Skeletal muscle tissue (tissue), 4 donors: Measurements from ENCODE around the gene SEZ6. TPM values are rescaled to one million over a fixed set of nuclear protein-coding genes. Genes with fewer than 3 reads are reported as not detected.

ENCODE experiments used
- H3K27ac ChIP-seq: one replicate; pipeline ENCODE4 v1.7.0; 2013; ENCODE audit warnings: mild to moderate bottlenecking, low read depth, low read length, inconsistent platforms
- H3K27me3 ChIP-seq, 3 donors: one replicate each; pipeline ENCODE4 v1.7.0; 2013; ENCODE audit warnings: low read length in 3 of 3; ENCODE audit not compliant: control insufficient read depth in 3 of 3, insufficient read depth in 3 of 3
- H3K36me3 ChIP-seq, 3 donors: one replicate each; pipeline ENCODE4 v1.7.0; 2013; ENCODE audit warnings: low read length in 3 of 3; ENCODE audit not compliant: control insufficient read depth in 3 of 3, insufficient read depth in 3 of 3
- H3K4me1 ChIP-seq, 3 donors: one replicate each; pipeline ENCODE4 v1.7.0; 2013; ENCODE audit warnings: low read length in 3 of 3, mild to moderate bottlenecking in 3 of 3; ENCODE audit not compliant: control insufficient read depth in 3 of 3, insufficient read depth in 3 of 3
- H3K4me3 ChIP-seq, 3 donors: one replicate each; pipeline ENCODE4 v1.7.0; 2013; ENCODE audit warnings: low read length in 3 of 3
- H3K9ac ChIP-seq, 3 donors: one replicate each; pipeline ENCODE4 v1.7.0; 2013; ENCODE audit warnings: low read length in 3 of 3, mild to moderate bottlenecking in 3 of 3, moderate library complexity in 2 of 3, low read depth in 1 of 3
- H3K9me3 ChIP-seq, 3 donors: one replicate each; pipeline ENCODE4 v1.7.0; 2013; ENCODE audit warnings: low read length in 3 of 3; ENCODE audit not compliant: control insufficient read depth in 3 of 3
- total RNA-seq: library from RNA; depleted of rRNA; stranded (reverse); fragments of >200 nt; gene quantifications from one replicate; pipeline ENCODE4 v1.2.3, GENCODE V29; 2014
- donor health status: Osteomylitis.

Gene SEZ6, protein sequence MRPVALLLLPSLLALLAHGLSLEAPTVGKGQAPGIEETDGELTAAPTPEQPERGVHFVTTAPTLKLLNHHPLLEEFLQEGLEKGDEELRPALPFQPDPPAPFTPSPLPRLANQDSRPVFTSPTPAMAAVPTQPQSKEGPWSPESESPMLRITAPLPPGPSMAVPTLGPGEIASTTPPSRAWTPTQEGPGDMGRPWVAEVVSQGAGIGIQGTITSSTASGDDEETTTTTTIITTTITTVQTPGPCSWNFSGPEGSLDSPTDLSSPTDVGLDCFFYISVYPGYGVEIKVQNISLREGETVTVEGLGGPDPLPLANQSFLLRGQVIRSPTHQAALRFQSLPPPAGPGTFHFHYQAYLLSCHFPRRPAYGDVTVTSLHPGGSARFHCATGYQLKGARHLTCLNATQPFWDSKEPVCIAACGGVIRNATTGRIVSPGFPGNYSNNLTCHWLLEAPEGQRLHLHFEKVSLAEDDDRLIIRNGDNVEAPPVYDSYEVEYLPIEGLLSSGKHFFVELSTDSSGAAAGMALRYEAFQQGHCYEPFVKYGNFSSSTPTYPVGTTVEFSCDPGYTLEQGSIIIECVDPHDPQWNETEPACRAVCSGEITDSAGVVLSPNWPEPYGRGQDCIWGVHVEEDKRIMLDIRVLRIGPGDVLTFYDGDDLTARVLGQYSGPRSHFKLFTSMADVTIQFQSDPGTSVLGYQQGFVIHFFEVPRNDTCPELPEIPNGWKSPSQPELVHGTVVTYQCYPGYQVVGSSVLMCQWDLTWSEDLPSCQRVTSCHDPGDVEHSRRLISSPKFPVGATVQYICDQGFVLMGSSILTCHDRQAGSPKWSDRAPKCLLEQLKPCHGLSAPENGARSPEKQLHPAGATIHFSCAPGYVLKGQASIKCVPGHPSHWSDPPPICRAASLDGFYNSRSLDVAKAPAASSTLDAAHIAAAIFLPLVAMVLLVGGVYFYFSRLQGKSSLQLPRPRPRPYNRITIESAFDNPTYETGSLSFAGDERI
- not detected for total RNA-seq

DNA sequence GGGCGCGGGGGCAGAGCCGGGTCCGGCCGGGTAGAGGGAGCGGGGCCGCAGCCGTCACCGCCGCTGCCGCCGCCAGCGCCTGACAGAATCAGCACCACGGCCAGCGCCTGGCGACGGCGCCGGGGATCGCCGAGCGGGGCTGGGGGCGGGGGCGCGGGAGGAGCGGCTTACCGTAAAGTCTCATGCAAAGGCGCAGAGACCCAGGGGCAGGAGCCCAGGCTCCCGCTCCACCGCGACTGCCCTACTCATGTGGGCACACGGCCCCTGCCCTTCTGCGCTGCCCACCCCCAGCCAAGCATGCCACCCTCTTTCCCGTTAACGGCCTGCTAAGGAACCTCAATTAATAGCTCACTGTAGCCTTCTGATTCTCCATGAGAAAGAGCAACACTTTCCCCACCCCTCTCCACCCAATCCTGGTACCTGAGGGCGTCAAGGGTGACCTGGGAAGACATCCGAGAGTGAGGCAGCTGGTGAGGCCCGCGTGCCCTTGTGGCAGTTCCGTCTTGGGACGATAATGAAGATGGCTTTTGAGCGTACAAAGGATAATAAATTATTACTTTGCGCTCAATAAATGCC, at the start of gene SEZ6:
SEZ6 (minus strand) TSS at position 98 of the 576 bp plus-strand sequence. CDS start 164 bp downstream, outside the sequence.
- H3K9ac ChIP-seq: no peak within 1 kb of the TSS
- H3K9me3 ChIP-seq: no peaks in the 10 kb centered on the region
- H3K27ac ChIP-seq: no peak within 1 kb of the TSS
- H3K27me3 ChIP-seq: peaks cover 51 to 57% (median 52%) of the 10 kb centered on the region in 3 donors
- H3K36me3 ChIP-seq: no peaks in the 10 kb centered on the region
- H3K4me3 ChIP-seq: no peak within 1 kb of the TSS
- H3K4me1 ChIP-seq: peaks cover 0 to 2% (median 0%) of the 10 kb centered on the region in 3 donors

DNA sequence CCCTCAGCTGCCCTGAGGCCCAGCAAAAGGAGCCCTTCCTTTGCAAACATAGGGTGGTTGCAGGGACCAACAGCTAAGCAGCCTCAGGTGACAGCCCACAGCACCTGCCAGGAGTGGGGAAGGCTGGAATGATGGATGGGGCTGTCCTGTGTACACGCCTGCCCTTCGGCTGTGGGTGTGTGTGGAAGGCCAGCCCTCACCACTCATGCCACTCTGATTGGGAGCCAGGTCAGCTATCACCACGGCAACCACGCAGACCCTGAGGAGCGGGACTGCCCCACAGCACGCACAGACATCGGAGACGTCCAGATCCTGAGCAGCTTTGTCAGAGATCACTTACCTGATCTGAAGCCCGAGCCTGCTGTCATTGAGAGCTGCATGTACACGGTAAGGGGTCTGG, 49.0 kb upstream of the SEZ6 start:
- H3K9me3 ChIP-seq: no peaks in the 10 kb centered on the region
- no peaks in the 10 kb centered on the region for H3K4me1 ChIP-seq
- peaks cover 0 to 12% (median 8%) of the 10 kb centered on the region in 3 donors for H3K27me3 ChIP-seq
- H3K4me3 ChIP-seq: no peak overlapping the region
- H3K9ac ChIP-seq: no peak overlapping the region
- H3K36me3 ChIP-seq: no peaks in the 10 kb centered on the region
- H3K27ac ChIP-seq: no peak overlapping the region

DNA sequence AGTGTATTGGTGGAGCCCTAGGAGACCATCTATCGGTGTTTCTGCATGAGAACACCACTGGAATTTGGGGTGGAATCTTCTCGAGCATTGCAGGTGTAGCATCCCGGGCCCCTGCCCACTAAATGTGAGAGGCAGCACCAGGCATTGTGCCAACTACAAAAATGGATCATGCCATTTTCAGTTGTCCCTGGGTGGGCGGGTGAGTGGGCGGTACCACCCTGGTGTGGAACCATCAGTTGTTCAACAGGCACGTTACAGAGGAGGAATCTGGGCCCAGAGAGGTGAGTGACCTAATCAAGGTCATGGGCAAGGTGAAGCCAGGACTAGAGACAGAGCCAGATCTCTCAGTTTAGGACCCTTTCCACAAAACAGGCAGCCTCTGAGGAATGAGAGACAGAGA, 45.9 kb upstream of the SEZ6 start:
- H3K27me3 ChIP-seq: peaks cover 0 to 13% (median 11%) of the 10 kb centered on the region in 3 donors

DNA sequence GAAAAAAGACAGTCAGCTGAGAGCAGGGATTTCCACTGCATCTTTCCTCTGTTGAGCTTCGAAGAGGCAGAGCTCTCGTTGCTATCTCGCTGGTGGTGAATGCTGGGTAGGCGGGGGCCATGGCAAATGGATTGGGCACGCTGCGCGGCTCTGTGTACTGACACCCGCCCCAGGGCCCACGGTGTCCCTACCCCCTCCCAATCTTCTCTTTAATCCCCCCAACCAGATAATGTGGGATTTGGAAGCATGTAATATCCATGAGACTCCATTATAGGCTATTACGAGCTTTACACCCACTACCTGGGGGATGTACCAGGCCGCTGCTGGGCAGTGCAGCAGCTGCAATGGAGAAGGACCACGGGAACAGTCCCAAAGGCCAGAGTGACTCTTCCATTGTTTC, 45.4 kb upstream of the SEZ6 start:
- Histone ChIP-seq H3K27ac (no peak overlapping the region), H3K27me3 (peaks cover 0 to 13% (median 10%) of the 10 kb centered on the region in 3 donors), H3K36me3 (no peaks in the 10 kb centered on the region), H3K4me3 (no peak overlapping the region), H3K9ac (no peak overlapping the region), H3K9me3 (no peaks in the 10 kb centered on the region), H3K4me1 (peaks cover 0 to 4% (median 0%) of the 10 kb centered on the region in 3 donors)

More for the DNA sequence above, 45.9 kb upstream of the SEZ6 start:
- Histone ChIP-seq H3K36me3 (no peaks in the 10 kb centered on the region), H3K4me1 (no peaks in the 10 kb centered on the region), H3K9me3 (no peaks in the 10 kb centered on the region), H3K27ac (no peak overlapping the region), H3K4me3 (no peak overlapping the region), H3K9ac (no peak overlapping the region)

DNA sequence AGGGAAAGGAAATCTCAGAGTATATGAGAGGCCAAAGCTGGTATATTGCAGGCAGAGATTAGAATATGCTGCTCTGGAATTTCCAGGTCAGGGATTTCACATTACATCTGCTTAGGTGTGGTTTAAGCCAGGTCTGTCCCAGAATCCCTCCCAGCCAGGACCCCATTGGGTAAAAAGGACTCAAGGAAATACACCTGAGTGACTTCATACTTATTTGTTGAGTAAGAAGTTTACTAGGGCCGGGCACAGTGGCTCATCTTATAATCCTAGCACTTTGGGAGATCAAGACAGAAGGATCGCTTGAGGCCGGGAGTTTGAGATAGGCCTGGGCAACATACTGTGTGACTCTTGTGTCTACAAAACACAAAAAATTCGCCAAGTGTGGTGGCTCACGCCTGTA, 44.3 kb upstream of the SEZ6 start:
- Histone ChIP-seq H3K9ac (no peak overlapping the region), H3K9me3 (no peaks in the 10 kb centered on the region), H3K27ac (no peak overlapping the region), H3K4me1 (peaks cover 0 to 4% (median 0%) of the 10 kb centered on the region in 3 donors), H3K36me3 (no peaks in the 10 kb centered on the region), H3K4me3 (no peak overlapping the region), H3K27me3 (peaks cover 0 to 13% (median 5%) of the 10 kb centered on the region in 3 donors)

DNA sequence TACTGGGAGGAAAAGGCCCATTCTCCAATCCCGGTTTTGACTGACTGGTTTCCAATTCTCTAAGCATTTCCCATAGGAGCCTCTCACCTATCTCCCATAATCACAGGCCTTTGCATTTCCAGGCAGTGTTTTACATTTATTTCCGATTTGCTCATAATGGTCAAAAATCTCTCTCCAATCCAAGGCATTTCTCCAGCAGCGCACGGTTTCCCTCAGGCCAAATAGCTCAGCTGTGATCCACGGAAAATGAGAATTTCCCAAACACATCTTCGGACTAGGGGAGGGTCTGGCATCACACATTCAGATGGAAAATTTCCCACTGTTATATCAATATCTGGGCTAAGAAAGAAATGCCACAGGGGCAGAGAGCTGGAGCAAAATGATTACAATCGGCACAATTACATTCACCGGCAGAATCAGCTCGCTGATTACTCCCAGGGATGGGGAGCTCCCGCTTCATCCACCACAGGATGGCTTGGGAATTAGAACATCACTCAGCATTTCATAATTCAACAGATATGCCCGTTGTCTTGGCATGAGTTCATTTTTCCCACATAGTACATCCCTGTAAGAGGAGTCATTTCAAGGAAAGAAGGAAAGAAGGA, 43.8 kb upstream of the SEZ6 start:
- no peaks in the 10 kb centered on the region for H3K9me3 ChIP-seq
- no peak overlapping the region for H3K27ac ChIP-seq
- no peaks in the 10 kb centered on the region for H3K36me3 ChIP-seq
- peaks cover 0 to 8% (median 5%) of the 10 kb centered on the region in 3 donors for H3K27me3 ChIP-seq
- H3K9ac ChIP-seq: no peak overlapping the region
- H3K4me1 ChIP-seq: peaks cover 0 to 4% (median 0%) of the 10 kb centered on the region in 3 donors
- H3K4me3 ChIP-seq: no peak overlapping the region

DNA sequence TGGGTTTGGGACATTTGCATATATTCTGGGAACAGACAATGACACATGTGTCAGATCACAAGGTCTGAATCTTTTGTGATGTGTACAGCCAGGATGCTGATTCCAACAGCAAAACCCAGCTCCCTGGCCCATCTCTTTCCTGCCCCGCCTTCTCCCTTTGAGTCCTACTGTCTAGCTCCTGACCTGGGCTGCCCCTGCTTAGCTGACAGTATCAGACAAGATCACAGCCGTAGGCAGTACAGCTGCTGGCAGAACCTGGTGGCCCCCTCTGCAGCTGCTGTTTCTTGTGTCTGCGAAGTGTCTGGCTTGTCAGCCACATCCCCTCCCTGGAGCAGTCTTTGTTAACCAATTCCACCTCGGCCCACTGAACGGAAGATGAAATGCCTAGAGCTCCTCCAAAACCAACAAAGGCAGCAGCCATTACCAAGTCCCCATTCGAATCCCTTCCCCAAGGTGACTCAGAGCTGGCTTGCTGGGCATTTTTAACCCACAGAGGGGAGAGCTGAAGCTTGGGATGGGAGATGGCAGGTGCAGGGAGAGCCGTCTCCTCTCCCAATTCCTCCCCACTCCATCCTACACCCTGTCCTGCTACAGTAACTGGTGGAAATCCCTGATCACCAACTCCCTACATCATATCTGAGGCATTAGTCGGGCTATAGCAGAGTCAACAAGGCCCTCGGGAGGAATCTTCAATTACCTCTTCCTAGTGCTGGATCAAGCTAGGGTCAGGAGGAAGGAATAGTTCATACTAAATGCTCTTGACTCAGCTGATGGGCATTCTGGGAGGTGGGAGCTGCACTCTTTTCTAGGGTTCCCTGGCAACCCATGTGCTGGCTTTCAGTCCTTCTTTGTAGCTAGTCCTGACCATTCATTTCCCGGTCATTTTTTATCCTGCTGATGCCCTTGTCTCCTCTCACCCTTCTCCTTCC, 42.9 kb upstream of the SEZ6 start:
- Histone ChIP-seq H3K36me3 (no peaks in the 10 kb centered on the region), H3K9ac (no peak overlapping the region), H3K9me3 (no peaks in the 10 kb centered on the region), H3K27ac (no peak overlapping the region), H3K4me3 (no peak overlapping the region), H3K27me3 (peaks cover 0 to 5% (median 4%) of the 10 kb centered on the region in 3 donors), H3K4me1 (peaks cover 0 to 4% (median 0%) of the 10 kb centered on the region in 3 donors)

DNA sequence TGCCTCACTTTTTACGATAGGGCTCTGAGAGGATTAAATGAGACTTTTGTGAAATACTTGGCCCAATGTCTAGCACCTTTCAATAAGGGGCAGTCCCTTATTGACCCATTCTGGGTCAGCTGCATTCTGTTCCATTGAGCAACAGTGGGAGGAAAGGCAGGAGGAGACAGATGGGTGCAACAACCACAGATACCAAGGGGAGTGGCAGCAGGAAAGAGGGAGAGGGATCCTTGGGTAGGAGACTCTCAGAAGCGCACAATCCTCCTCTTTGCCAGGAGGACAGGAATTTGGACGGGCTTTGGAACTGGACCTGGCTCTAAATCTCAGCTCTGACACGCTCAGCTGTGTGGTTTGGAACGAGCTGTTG, 40.6 kb upstream of the SEZ6 start:
- no peaks in the 10 kb centered on the region for H3K9me3 ChIP-seq
- peaks cover 7 to 10% (median 10%) of the 10 kb centered on the region in 3 donors for H3K4me1 ChIP-seq
- peaks cover 0 to 7% (median 2%) of the 10 kb centered on the region in 3 donors for H3K27me3 ChIP-seq
- H3K4me3 ChIP-seq: no peak overlapping the region
- no peaks in the 10 kb centered on the region for H3K36me3 ChIP-seq
- H3K9ac ChIP-seq: no peak overlapping the region
- H3K27ac ChIP-seq: no peak overlapping the region
